Measurements from ENCODE around the gene ZNF511.

The ZNF511 gene

DNA sequence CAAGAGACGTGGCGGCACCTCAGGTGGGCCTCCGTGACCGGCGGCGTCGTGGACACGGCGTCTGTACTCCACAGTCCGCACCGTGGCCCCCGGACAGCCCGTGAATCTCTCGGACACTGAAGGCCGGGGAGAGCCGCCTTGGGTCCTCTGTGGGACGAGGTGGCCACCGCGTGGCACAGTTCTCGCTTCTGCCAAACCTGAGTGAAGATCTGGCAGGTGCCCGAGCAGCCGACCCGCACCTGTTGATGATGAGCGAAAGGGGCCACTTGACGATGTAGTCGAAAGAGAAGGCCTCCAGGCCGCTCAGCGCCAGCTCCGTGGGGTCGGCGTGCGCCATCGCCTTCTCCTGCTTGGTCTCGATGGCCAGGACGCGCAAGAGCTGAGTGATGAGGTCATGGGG, 23.5 kb upstream of the ZNF511 start:
- no peak overlapping the region for H3K9ac ChIP-seq (ENCODE audit: low read length)
- no peak overlapping the region for H3K4me3 ChIP-seq (ENCODE audit: low read length)
- peaks cover 54% of the 10 kb centered on the region for H3K36me3 ChIP-seq (ENCODE audit: control insufficient read depth, low read depth, low read length)
- H3K27ac ChIP-seq (ENCODE audit: low read length) = no peak overlapping the region
- no peaks in the 10 kb centered on the region for H3K27me3 ChIP-seq (ENCODE audit: control insufficient read depth, insufficient read depth, low read length)
- H3K9me3 ChIP-seq (ENCODE audit: control insufficient read depth, low read depth, low read length) = no peaks in the 10 kb centered on the region
- no peaks in the 10 kb centered on the region for H3K4me1 ChIP-seq (ENCODE audit: control insufficient read depth, low read depth, low read length)

DNA sequence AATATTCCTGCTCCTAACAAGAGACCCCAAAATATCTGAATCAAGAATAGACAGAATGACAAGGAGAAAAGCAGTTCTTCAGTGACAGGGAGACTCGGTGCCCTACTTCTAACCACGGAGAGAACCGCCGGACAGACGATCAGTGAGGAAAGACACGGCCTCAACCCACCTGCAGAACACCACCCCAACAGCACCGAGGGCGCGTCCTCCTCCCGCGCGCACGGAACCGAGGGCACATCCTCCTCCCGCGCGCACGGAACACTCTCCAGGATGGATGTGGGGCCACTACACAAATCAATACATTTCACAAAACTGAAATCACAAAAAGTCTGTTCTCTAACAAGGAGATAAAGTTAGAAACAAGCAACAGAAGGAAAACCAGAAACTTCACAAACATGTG, 22.3 kb upstream of the ZNF511 start:
- Histone ChIP-seq H3K9ac (ENCODE audit: low read length) (no peak overlapping the region), H3K9me3 (ENCODE audit: control insufficient read depth, low read depth, low read length) (no peaks in the 10 kb centered on the region), H3K27me3 (ENCODE audit: control insufficient read depth, insufficient read depth, low read length) (no peaks in the 10 kb centered on the region), H3K4me1 (ENCODE audit: control insufficient read depth, low read depth, low read length) (no peaks in the 10 kb centered on the region), H3K27ac (ENCODE audit: low read length) (no peak overlapping the region), H3K36me3 (ENCODE audit: control insufficient read depth, low read depth, low read length) (peaks cover 57% of the 10 kb centered on the region), H3K4me3 (ENCODE audit: low read length) (no peak overlapping the region)

DNA sequence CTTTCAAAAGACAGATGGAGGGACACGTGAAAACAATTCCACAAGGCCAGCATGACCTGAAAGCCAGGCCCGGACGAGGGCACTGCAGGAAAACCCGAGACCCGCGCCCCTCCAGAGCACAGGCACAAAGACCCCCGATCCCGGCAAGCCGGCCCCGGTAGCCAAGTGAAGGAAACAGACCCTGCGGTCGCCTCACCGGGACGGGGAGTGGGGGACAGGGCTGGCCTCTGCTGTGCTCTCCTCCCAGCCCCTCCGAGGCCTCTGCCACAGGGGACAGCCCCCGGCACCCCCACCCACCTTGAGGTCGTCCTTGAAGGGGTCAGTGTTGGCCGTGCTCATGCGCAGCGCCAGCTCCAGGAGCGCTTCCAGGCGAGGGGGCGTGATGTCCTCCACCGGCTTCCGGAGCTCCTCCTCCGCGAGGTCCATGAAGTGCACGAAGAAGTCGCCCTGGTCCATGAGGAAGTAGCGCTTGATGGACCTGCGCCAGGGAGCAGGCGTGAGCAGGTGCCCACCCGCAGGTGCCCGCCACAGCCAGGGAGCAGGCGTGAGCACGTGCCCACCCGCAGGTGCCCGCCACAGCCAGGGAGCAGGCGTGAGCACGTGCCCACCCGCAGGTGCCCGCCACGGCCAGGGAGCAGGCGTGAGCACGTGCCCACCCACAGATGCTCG, 20.7 kb upstream of the ZNF511 start:
- H3K4me3 ChIP-seq (ENCODE audit: low read length) = no peak overlapping the region
- no peaks in the 10 kb centered on the region for H3K27me3 ChIP-seq (ENCODE audit: control insufficient read depth, insufficient read depth, low read length)
- H3K9ac ChIP-seq (ENCODE audit: low read length) = no peak overlapping the region
- no peak overlapping the region for H3K27ac ChIP-seq (ENCODE audit: low read length)
- no peaks in the 10 kb centered on the region for H3K4me1 ChIP-seq (ENCODE audit: control insufficient read depth, low read depth, low read length)
- H3K36me3 ChIP-seq (ENCODE audit: control insufficient read depth, low read depth, low read length) = peaks cover 54% of the 10 kb centered on the region
- no peaks in the 10 kb centered on the region for H3K9me3 ChIP-seq (ENCODE audit: control insufficient read depth, low read depth, low read length)

DNA sequence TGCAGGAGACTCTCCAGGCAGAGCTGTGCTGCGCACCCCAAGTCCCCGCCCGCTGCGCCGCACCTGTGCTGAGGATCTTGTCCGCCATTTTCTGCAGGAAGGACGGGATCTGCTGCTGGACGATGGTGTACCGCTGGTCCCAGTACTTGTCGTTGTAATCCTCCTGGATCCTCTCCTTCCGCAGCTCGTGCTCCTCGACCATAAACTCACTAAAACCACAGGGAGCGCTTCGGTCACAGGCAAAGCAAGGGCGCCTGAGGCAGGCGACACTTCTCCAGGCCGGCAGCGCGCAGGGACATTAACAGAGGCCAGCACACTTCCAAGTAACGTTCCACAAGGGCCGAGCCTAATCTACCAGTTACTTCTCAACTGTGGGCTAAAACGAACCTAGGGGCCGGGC, 19.0 kb upstream of the ZNF511 start:
- Histone ChIP-seq H3K36me3 (ENCODE audit: control insufficient read depth, low read depth, low read length) (peaks cover 63% of the 10 kb centered on the region), H3K9me3 (ENCODE audit: control insufficient read depth, low read depth, low read length) (no peaks in the 10 kb centered on the region), H3K9ac (ENCODE audit: low read length) (no peak overlapping the region), H3K4me1 (ENCODE audit: control insufficient read depth, low read depth, low read length) (no peaks in the 10 kb centered on the region), H3K4me3 (ENCODE audit: low read length) (no peak overlapping the region), H3K27me3 (ENCODE audit: control insufficient read depth, insufficient read depth, low read length) (no peaks in the 10 kb centered on the region), H3K27ac (ENCODE audit: low read length) (no peak overlapping the region)

DNA sequence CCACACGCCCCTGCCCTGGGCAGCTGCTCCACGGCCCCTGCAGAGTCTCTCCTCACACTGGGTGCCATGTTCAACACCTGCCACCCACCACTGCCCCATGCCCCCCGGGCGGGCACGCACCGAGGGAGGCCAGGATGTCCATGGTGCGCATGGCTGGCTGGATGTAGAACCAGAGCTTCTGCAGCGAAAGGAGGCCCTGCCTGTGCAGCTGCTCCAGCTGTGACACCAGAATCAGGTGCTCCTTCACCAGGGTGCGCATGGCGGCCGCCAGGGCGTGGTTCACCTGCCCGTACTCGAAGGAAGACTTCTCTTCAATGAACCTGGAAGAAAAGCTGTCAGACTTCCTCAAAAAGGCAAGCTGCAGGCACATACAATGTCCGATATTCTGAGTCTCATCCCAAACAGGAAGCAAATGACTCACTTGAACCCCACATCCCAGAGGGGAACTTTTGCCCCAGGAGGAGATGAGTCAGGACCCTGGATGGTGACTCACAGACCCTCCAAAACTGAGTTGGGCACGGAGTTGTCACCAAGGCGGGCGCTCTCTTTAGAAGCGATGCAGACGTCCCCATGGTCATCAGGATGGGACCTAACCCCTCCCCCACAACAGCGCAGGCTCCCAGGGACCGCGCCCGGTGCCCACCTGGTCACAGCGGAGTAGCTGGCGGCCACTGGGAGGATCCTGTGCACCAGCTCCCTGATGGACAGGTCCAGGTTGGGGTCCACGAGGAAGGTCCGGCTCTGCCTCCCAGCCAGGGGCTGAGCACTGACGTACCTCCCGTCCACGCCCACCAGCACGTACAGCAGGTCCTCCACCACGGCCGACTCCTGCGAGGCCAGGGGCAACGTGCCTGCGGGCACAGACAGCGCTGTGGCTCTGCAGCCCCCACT, 15.6 kb upstream of the ZNF511 start:
- Histone ChIP-seq H3K9ac (ENCODE audit: low read length) (no peak overlapping the region), H3K4me1 (ENCODE audit: control insufficient read depth, low read depth, low read length) (no peaks in the 10 kb centered on the region), H3K36me3 (ENCODE audit: control insufficient read depth, low read depth, low read length) (peaks cover 68% of the 10 kb centered on the region), H3K9me3 (ENCODE audit: control insufficient read depth, low read depth, low read length) (no peaks in the 10 kb centered on the region), H3K4me3 (ENCODE audit: low read length) (no peak overlapping the region), H3K27me3 (ENCODE audit: control insufficient read depth, insufficient read depth, low read length) (no peaks in the 10 kb centered on the region), H3K27ac (ENCODE audit: low read length) (no peak overlapping the region)

DNA sequence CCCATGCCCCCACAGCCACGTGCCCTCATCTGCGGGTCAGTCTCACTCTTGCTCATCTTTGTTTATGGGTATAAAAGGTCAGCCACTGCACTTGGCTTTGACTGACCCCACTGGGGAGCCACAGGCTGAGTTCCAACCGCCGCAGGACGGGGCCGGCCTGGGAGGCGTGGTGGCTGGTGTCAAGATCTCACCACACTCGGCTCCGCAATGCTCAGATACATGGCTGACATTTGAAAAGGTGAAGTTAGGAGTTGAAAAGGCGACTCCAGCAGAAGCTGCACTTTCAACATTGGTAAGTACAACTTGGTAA, 14.9 kb upstream of the ZNF511 start:
- peaks cover 72% of the 10 kb centered on the region for H3K36me3 ChIP-seq (ENCODE audit: control insufficient read depth, low read depth, low read length)
- H3K4me3 ChIP-seq (ENCODE audit: low read length) = no peak overlapping the region
- H3K4me1 ChIP-seq (ENCODE audit: control insufficient read depth, low read depth, low read length) = no peaks in the 10 kb centered on the region
- H3K27me3 ChIP-seq (ENCODE audit: control insufficient read depth, insufficient read depth, low read length) = no peaks in the 10 kb centered on the region
- H3K9me3 ChIP-seq (ENCODE audit: control insufficient read depth, low read depth, low read length) = no peaks in the 10 kb centered on the region
- no peak overlapping the region for H3K27ac ChIP-seq (ENCODE audit: low read length)
- no peak overlapping the region for H3K9ac ChIP-seq (ENCODE audit: low read length)

DNA sequence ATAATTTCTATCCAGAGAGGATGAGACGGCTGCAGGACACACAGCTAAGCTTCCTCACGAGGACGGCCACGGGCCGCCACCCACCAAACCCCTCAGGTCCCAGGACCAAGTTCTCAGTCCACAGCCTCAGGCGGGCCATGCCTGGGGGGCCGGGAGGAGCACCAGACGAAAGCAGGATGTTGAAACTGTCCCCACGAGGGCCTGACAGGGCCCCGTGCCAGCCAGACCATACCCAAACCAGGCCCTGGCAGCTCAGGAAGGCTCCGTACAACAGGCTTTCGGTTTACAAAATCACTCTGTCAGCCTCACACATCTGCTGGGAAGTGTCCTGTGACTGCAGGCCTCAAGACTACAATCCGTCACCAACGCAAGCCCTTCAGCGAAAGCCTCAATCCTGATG, 14.5 kb upstream of the ZNF511 start:
- H3K4me1 ChIP-seq (ENCODE audit: control insufficient read depth, low read depth, low read length) = no peaks in the 10 kb centered on the region
- no peak overlapping the region for H3K4me3 ChIP-seq (ENCODE audit: low read length)
- H3K9ac ChIP-seq (ENCODE audit: low read length) = no peak overlapping the region
- no peak overlapping the region for H3K27ac ChIP-seq (ENCODE audit: low read length)
- H3K27me3 ChIP-seq (ENCODE audit: control insufficient read depth, insufficient read depth, low read length) = no peaks in the 10 kb centered on the region
- H3K9me3 ChIP-seq (ENCODE audit: control insufficient read depth, low read depth, low read length) = no peaks in the 10 kb centered on the region
- H3K36me3 ChIP-seq (ENCODE audit: control insufficient read depth, low read depth, low read length) = peaks cover 72% of the 10 kb centered on the region

DNA sequence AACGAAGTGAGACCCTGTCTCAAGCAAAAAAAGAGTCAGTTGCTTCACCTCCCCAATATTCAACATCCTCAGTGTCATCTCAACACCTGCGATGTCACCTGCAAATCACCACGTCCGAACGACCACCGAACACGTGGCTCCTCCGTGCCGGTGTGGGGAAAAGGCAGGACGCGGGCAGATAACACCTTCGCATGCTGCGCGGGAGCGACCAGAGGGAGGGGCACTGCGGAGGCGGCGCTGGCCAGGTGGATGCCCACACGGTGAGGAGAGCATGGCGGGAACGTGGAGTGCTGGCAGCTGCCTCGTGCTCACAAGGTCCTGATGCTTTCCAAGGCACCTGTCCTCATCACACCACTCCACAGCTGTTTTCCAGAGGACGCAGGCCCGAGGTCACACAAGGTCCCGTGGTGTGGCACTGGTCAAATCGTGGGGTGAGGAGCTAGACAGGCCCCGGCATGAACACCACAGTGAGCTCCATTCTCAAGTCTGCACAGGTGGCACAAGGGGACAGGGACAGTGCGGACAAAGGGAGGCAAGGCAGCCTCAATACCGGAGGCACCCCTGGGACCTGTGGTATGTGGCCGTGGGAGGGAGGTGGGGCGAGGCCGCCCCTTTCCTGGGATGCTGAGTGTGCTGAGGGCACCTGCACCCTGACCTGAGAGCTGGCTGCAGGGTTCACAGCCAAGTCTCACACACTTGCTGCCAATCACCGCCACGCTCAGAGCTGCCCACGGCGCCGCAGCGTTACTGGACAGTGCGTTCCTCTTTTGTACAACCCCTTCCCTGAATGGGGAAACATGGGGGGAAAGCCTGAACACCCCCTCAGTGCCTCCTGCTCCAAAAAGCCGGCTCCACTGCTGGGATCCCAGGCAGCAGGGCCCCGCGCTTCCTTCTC, 13.0 kb upstream of the ZNF511 start:
- no peak overlapping the region for H3K9ac ChIP-seq (ENCODE audit: low read length)
- no peaks in the 10 kb centered on the region for H3K4me1 ChIP-seq (ENCODE audit: control insufficient read depth, low read depth, low read length)
- no peaks in the 10 kb centered on the region for H3K9me3 ChIP-seq (ENCODE audit: control insufficient read depth, low read depth, low read length)
- H3K36me3 ChIP-seq (ENCODE audit: control insufficient read depth, low read depth, low read length) = peaks cover 71% of the 10 kb centered on the region
- H3K27me3 ChIP-seq (ENCODE audit: control insufficient read depth, insufficient read depth, low read length) = no peaks in the 10 kb centered on the region
- H3K27ac ChIP-seq (ENCODE audit: low read length) = no peak overlapping the region
- H3K4me3 ChIP-seq (ENCODE audit: low read length) = no peak overlapping the region

DNA sequence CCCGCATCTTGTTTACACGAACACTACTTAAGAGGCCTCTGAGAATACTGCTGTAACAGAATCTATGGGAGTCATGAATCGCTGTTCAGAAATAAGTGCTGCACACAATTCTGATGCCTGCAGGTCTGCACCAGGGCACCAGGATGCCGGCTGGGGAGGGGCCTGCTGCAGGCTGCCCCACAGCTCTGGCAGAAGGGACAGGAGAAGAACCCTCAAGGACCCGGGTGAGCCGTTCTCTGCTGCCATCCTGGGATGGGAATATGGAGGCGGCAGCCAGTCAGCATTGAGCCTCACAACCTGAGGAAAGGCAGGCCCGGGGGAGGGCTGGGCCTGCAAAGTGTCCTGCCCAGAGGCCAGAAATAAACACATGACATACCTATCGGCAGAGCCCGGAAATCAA, 11.2 kb upstream of the ZNF511 start:
- no peak overlapping the region for H3K27ac ChIP-seq (ENCODE audit: low read length)
- H3K9ac ChIP-seq (ENCODE audit: low read length) = no peak overlapping the region
- peaks cover 64% of the 10 kb centered on the region for H3K36me3 ChIP-seq (ENCODE audit: control insufficient read depth, low read depth, low read length)
- H3K4me3 ChIP-seq (ENCODE audit: low read length) = no peak overlapping the region
- H3K27me3 ChIP-seq (ENCODE audit: control insufficient read depth, insufficient read depth, low read length) = no peaks in the 10 kb centered on the region
- no peaks in the 10 kb centered on the region for H3K9me3 ChIP-seq (ENCODE audit: control insufficient read depth, low read depth, low read length)
- no peaks in the 10 kb centered on the region for H3K4me1 ChIP-seq (ENCODE audit: control insufficient read depth, low read depth, low read length)

DNA sequence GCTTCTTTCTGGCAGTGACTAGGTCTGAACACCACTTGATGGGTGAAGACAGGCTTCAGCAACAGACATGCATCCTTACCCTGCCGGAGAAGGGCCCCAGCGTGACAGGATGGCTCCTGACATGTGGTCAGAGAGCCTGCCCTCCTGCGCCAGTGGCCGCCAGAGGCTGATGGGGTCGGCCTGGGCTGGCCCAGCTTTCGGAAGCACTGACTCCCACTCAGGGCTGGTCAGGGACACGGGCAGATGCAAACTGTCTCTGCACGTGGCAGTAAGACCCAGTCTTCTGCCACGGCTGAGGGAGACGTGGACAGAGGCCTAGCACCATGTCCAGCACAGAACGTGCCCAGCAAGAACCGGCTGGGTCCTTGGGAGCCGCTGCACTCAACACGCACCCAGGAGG, 10.2 kb upstream of the ZNF511 start:
- H3K9me3 ChIP-seq (ENCODE audit: control insufficient read depth, low read depth, low read length) = no peaks in the 10 kb centered on the region
- H3K4me1 ChIP-seq (ENCODE audit: control insufficient read depth, low read depth, low read length) = no peaks in the 10 kb centered on the region
- H3K27me3 ChIP-seq (ENCODE audit: control insufficient read depth, insufficient read depth, low read length) = no peaks in the 10 kb centered on the region
- no peak overlapping the region for H3K9ac ChIP-seq (ENCODE audit: low read length)
- no peak overlapping the region for H3K27ac ChIP-seq (ENCODE audit: low read length)
- H3K4me3 ChIP-seq (ENCODE audit: low read length) = no peak overlapping the region
- peaks cover 56% of the 10 kb centered on the region for H3K36me3 ChIP-seq (ENCODE audit: control insufficient read depth, low read depth, low read length)

DNA sequence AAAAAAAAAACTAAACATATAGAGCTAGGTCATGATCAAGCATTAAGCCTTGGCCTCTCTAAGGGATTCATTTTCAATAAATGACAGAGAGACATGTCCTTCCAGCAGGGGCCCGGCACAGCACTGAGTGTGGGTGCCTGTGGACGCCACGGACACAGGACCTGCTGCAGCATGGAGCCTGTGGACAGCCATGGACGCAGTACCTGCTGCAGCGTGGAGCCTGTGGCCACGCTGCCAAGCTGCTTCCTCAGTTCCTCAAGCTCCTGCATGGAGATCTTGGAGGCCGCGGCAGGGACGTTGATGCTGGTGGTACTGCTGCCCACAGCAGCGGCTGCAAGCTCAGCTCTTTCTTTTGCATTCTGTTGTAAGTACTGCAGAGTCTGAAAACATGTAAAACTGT, 9.5 kb upstream of the ZNF511 start:
- Histone ChIP-seq H3K36me3 (ENCODE audit: control insufficient read depth, low read depth, low read length) (peaks cover 49% of the 10 kb centered on the region), H3K27ac (ENCODE audit: low read length) (no peak overlapping the region), H3K9ac (ENCODE audit: low read length) (no peak overlapping the region), H3K4me1 (ENCODE audit: control insufficient read depth, low read depth, low read length) (no peaks in the 10 kb centered on the region), H3K9me3 (ENCODE audit: control insufficient read depth, low read depth, low read length) (no peaks in the 10 kb centered on the region), H3K4me3 (ENCODE audit: low read length) (no peak overlapping the region), H3K27me3 (ENCODE audit: control insufficient read depth, insufficient read depth, low read length) (no peaks in the 10 kb centered on the region)
